GM18502 (cell line): ENCODE data around the gene RWDD4.
"Not testable (repeated sequence)": the region's sequence is repeated elsewhere in the genome, so short reads cannot be mapped to it uniquely, and the experiment has no call there.

ENCODE experiments used
- ATAC-seq: cut with Tn5 transposase; IDR thresholded peaks from one replicate; pipeline ENCODE4 v1.9.1; 2021; ENCODE audit warnings: mild to moderate bottlenecking; ENCODE audit not compliant: unreplicated experiment, poor library complexity

The RWDD4 gene

DNA sequence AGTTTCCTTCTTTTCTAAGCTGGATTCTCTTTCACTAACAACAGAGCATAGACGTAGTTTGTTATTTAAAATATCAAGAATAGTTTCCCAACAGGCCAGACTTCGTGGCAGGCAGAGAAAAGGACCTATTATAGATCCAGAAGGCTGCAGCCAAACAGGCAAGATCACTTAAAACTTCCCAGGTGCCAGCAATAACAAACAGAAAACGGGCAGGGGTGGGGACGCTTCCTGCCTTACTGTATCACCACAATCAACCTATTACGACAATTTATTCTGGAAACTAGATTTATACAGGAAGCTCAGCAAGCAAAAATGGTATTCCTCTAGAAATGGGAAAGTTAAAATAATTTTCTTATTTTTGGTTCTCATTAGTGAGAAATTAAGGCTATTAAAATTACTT lies 22.1 kb downstream of the RWDD4 start:
- ATAC-seq = no peak

- no peak for ATAC-seq
Measured at GRCh38 chr4:183636503-183636902, 22.5 kb downstream of the RWDD4 start.

- ATAC-seq = no peak
Measured at GRCh38 chr4:183635741-183636140, 23.2 kb downstream of the RWDD4 start.

- no peak for ATAC-seq
Measured at GRCh38 chr4:183635321-183635720, 23.7 kb downstream of the RWDD4 start.

- no peak for ATAC-seq
Measured at GRCh38 chr4:183633476-183634400, 25.2 kb downstream of the RWDD4 start.

DNA sequence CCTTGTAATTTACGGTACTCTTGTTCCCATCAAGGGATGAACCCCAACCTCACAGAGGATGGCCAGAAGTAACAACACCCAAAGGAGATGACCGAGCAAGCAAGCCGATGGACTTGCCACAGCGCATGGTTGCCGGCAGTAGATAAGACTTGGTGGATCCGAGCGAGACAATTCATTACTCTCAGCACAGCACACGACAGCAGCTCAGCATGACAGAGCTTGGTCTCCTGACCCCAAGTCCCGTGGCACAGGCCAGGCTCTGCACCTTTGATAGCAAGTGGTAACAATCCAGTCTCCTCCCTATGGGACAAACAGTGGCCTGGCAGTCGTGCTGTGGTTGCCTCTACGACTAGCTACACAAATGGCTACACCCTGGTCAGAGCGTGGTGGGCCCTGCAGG lies 26.3 kb downstream of the RWDD4 start:
- no peak for ATAC-seq

- no peak for ATAC-seq
Measured at GRCh38 chr4:183631577-183632198, 27.3 kb downstream of the RWDD4 start.

GRCh38 chr4:183627979-183628588 lies 30.9 kb downstream of the RWDD4 start:
- no peak for ATAC-seq

GRCh38 chr4:183627286-183627685 lies 31.7 kb downstream of the RWDD4 start:
- not testable (repeated sequence) for ATAC-seq

GRCh38 chr4:183626168-183626567 lies 32.8 kb downstream of the RWDD4 start:
- no peak for ATAC-seq

GRCh38 chr4:183624548-183624947 lies 34.4 kb downstream of the RWDD4 start:
- ATAC-seq = no peak

GRCh38 chr4:183621875-183622274 lies 37.1 kb downstream of the RWDD4 start:
- ATAC-seq = no peak

DNA sequence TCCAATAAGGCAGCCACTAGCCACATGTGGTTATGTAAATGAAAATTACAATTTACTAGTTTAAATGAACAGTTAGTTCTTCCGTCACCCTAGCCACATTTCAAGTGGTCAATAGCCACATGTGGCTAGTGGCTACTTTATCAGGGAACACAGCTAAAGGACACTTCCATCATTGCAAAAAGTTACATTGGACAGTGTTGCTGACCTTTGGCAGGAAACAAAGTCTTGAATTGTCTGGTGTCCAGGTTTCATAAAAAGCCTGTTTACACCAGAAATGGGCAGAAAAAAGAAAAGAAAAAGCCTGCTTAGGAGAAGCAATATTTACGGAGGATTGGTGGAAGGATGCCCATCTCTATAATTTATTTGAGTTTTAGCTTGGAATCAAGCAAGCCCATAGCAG lies 38.6 kb downstream of the RWDD4 start:
- no peak for ATAC-seq

DNA sequence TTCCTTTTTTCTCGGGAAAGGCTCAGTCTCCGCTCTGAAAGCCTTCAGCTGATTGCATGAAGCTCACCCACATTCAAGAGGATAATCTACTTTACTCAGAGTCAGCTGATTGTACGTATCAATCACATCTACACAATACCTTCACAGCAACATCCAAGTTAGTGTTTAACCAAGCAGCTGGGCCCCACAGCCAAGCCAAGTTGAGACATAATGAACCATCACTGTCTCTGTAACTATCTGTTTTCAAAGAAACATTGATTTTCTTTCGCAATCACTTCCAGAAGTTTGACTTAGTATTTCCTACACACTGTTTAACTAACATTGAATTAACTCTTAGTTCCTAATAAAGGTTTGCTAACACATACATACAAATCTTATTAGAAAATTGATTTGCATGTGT lies 40.3 kb downstream of the RWDD4 start:
- no peak for ATAC-seq

DNA sequence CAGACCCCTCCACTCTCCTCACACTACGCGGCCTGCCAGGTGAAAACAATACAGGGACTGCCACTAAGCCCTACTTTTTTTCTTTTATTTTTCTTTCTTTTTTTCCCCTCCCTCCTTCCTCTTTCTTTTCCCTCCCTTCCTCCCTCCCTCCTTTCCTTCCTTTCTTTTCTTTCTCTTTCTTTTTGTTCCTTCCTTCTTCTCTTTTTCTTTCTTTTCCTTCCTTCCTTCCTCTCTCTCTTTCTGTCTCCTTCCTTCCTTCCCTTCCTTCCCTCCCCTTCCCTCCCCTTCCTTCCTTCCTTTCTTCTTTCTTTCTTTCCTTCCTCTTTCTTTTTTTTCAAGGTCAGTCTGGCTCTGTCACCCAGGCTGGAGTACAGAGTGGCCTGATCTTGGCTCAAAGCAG lies 41.9 kb downstream of the RWDD4 start:
- ATAC-seq = no peak

DNA sequence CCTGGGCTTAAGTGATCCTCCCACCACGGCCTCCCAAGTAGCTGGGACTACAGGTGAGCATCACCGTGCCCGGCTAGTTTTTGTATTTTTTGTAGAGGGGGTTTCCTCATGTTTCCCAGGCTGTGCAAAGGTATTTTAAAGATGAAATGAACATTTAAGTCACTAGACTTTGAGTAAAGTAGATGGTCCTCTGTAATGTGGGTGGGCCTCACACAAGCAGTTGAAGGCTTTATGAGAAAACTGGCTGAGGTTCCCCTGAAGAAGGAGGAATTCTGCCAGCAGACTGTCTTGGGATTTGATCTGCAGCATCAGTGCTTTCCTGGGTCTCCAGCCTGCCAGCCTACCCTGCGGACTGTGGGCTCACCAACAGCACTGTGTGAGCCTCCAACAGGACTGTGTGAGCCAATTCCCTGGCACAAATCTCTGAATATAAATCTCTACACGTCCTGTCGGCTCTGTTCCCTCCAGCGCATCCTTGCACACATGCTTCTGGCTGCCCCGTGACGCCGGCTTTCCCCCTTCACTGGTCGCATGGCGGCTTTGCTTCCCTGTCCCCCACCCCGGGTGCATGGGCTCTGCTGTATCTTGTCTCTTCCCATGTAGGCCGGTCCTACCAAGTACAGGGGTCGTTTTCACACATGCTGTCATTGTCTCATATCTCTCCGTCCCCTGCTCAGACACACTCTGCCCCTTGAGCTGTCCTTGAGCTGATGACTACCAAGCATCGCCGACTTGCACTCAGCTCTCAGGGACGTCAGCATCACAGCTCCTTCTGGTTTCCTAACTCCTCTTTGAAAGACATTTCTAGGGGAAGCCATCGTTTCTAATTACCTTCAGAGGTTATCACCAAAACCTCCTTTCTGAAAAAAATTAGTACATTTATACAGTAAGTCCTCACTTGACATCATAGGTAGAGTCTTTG lies 46.4 kb downstream of the RWDD4 start:
- no peak for ATAC-seq

DNA sequence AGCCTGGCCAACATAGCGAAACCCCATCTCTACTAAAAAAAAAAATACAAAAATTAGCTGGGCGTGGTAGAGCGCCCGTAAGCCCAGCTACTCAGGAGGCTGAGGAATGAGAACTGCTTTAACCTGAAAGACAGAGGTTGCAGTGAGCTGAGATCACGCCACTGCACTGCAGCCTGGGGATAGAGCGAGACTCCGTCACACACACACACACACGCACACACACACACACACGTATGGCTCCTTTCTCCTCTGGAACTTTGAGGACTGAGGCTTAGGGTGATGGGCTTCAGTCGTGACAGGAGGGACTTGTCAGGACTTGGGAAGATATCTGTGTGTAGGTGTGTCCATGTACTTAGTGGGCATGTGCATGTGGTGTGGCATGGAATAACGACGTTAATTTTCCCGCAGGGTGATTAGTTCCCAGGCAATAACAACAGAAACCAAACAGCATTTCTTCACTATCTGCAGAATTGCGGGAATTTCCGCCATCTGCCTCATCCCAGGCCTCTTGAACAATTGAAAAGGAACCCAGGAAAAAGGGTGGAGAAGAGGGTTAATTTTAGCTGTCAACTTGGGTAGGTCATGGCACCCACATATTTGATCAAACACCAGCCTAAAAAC lies 47.7 kb downstream of the RWDD4 start:
- ATAC-seq = no peak

GRCh38 chr4:183610613-183611012 lies 48.4 kb downstream of the RWDD4 start:
- ATAC-seq = no peak

DNA sequence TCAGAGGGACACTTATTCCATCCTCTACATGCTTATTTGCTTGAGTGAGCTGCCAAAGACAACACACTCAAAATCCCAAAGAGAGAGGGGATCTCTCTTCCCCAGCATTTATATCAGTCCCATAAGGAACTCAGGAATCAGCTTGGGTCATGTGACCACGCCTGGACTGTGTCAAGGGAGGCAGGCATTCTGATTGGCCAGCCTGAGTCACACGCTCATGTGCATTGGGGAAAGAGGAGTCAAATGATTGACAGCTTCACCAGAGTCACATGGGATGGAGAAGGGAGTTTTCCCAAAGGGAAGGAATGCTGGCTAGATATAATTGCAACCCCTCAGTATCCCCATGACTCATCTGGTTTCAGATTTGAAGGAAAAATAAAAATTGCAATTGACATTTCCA lies 49.0 kb downstream of the RWDD4 start:
- no peak for ATAC-seq

GRCh38 chr4:183609151-183609550 lies 49.8 kb downstream of the RWDD4 start:
- no peak for ATAC-seq
